Trophoblast cell (in vitro differentiated cells and primary cell): ENCODE results near the gene CAPNS2. TPM values are rescaled to one million over a fixed set of nuclear protein-coding genes. Genes with fewer than 3 reads are reported as not detected.

Source experiments
- DNase-seq, 2 donors: peaks; one replicate each; pipeline ENCODE4 v3.0.0-alpha.2; 2016
- H2AFZ ChIP-seq: 2 replicates; pipeline ENCODE4 v1.6.1; 2013; ENCODE audit warnings: low read length, moderate library complexity, mild to moderate bottlenecking; ENCODE audit not compliant: insufficient read depth, poor library complexity
- H2AK5ac ChIP-seq: 2 replicates; pipeline ENCODE4 v1.6.1; 2013; ENCODE audit warnings: mild to moderate bottlenecking, low read length
- H2BK120ac ChIP-seq: 2 replicates; pipeline ENCODE4 v1.6.1; 2013; ENCODE audit warnings: low read length, mild to moderate bottlenecking, moderate library complexity; ENCODE audit not compliant: insufficient read depth, poor library complexity
- H2BK12ac ChIP-seq: 2 replicates; pipeline ENCODE4 v1.6.1; 2013; ENCODE audit warnings: mild to moderate bottlenecking, low read length, moderate library complexity
- H2BK5ac ChIP-seq: 2 replicates; pipeline ENCODE4 v1.6.1; 2013; ENCODE audit warnings: low read length, low read depth, moderate library complexity, mild to moderate bottlenecking; ENCODE audit not compliant: poor library complexity
- H3K14ac ChIP-seq: 2 replicates; pipeline ENCODE4 v1.6.1; 2013; ENCODE audit warnings: mild to moderate bottlenecking, low read length
- H3K18ac ChIP-seq: 2 replicates; pipeline ENCODE4 v1.6.1; 2013; ENCODE audit warnings: mild to moderate bottlenecking, low read length
- H3K23ac ChIP-seq: 2 replicates; pipeline ENCODE4 v1.6.1; 2013; ENCODE audit warnings: low read length
- H3K27ac ChIP-seq: 2 replicates; pipeline ENCODE4 v1.5.1; 2013; ENCODE audit warnings: low read depth, mild to moderate bottlenecking, inconsistent platforms, low read length, moderate library complexity
- H3K27me3 ChIP-seq: 2 replicates; pipeline ENCODE4 v1.6.1; 2013; ENCODE audit warnings: inconsistent platforms, mild to moderate bottlenecking, low read length, moderate library complexity; ENCODE audit not compliant: insufficient read depth
- H3K36me3 ChIP-seq, 2 experiments: 1 replicate in 1 of 2; 2 replicates in 1 of 2; pipeline ENCODE4 v1.6.1; 2013; ENCODE audit warnings: low read length in 2 of 2, mild to moderate bottlenecking in 2 of 2, moderate library complexity in 1 of 2; ENCODE audit not compliant: insufficient read depth in 2 of 2, control insufficient read depth in 1 of 2
- H3K4ac ChIP-seq: 2 replicates; pipeline ENCODE4 v1.6.1; 2013; ENCODE audit warnings: low read depth, mild to moderate bottlenecking, low read length, moderate library complexity
- H3K4me1 ChIP-seq, 2 experiments: 1 replicate in 1 of 2; 2 replicates in 1 of 2; pipeline ENCODE4 v1.6.1; 2013; ENCODE audit warnings: low read length in 2 of 2, mild to moderate bottlenecking in 2 of 2, moderate library complexity in 1 of 2; ENCODE audit not compliant: insufficient read depth in 2 of 2, control insufficient read depth in 1 of 2
- H3K4me2 ChIP-seq: 2 replicates; pipeline ENCODE4 v1.6.1; 2013; ENCODE audit warnings: inconsistent platforms, mild to moderate bottlenecking, low read length, moderate library complexity
- H3K4me3 ChIP-seq: 2 replicates; pipeline ENCODE4 v1.5.1; 2013; ENCODE audit warnings: mild to moderate bottlenecking, low read depth, low read length, inconsistent platforms
- H3K79me1 ChIP-seq: one replicate; pipeline ENCODE4 v1.6.1; 2013; ENCODE audit warnings: low read length
- H3K79me2 ChIP-seq: 2 replicates; pipeline ENCODE4 v1.6.1; 2013; ENCODE audit warnings: low read length, mild to moderate bottlenecking; ENCODE audit not compliant: control insufficient read depth, insufficient read depth, poor library complexity
- H3K9ac ChIP-seq: 2 replicates; pipeline ENCODE4 v1.6.1; 2013; ENCODE audit warnings: mild to moderate bottlenecking, low read length
- H3K9me3 ChIP-seq: 2 replicates; pipeline ENCODE4 v1.6.1; 2013; ENCODE audit warnings: low read depth, mild to moderate bottlenecking, control low read depth, inconsistent platforms, low read length; ENCODE audit not compliant: insufficient read depth
- H4K12ac ChIP-seq: 2 replicates; pipeline ENCODE4 v1.6.1; 2013; ENCODE audit warnings: low read depth, mild to moderate bottlenecking, low read length, moderate library complexity
- H4K8ac ChIP-seq: 2 replicates; pipeline ENCODE4 v1.6.1; 2013; ENCODE audit warnings: low read depth, mild to moderate bottlenecking, low read length, moderate library complexity
- H4K91ac ChIP-seq: one replicate; pipeline ENCODE4 v1.6.1; 2013; ENCODE audit warnings: low read depth, mild to moderate bottlenecking, low read length, moderate library complexity
- WGBS: extraction: QIAGEN DNeasy Blood & Tissue Kit; methylation state at CpG from one replicate; pipeline ENCODE4 v1.1.7; 2013; ENCODE audit warnings: missing lambda C conversion rate; ENCODE audit not compliant: insufficient read length, insufficient coverage; ENCODE audit errors: extremely low coverage; 5-methylcytosine and 5-hydroxymethylcytosine counted together
- polyA plus RNA-seq: library from polyadenylated mRNA; stranded (reverse); fragments of 200-250 nt; gene quantifications from 2 replicates; pipeline ENCODE4 v1.2.3, GENCODE V29; 2013

The CAPNS2 gene
- 0.50 and 0.78 TPM in 2 replicates for polyA plus RNA-seq

GRCh38 chr16:55566432-55567175 lies at the start of gene CAPNS2:
CAPNS2 (plus strand) TSS chr16:55566684; CDS start chr16:55566757, 73 bp downstream.
- WGBS: no CpG with 5 or more reads among the region's 9 CpGs
- H3K27me3 ChIP-seq: no peaks in the 10 kb centered on the region
- peaks cover 5% of the 10 kb centered on the region for H3K79me1 ChIP-seq

GRCh38 chr16:55521792-55522191 lies 44.7 kb upstream of the CAPNS2 start:
- H2AFZ ChIP-seq: no peak overlapping the region
- no peaks in the 10 kb centered on the region for H3K79me2 ChIP-seq
- no peak overlapping the region for H2BK5ac ChIP-seq
- H3K27me3 ChIP-seq: no peaks in the 10 kb centered on the region
- no peak overlapping the region for H4K12ac ChIP-seq
- no peak overlapping the region for H4K91ac ChIP-seq
- no peak overlapping the region for H3K4ac ChIP-seq
- H3K23ac ChIP-seq: no peak overlapping the region
- H2BK120ac ChIP-seq: no peak overlapping the region
- no peak for DNase-seq
- H2AK5ac ChIP-seq: no peak overlapping the region
- no peaks in the 10 kb centered on the region for H3K79me1 ChIP-seq
- H3K4me1 ChIP-seq: no peaks in the 10 kb centered on the region
- H3K18ac ChIP-seq: no peak overlapping the region
- H3K36me3 ChIP-seq: peaks cover 0 to 1% of the 10 kb centered on the region in 2 experiments
- H3K4me3 ChIP-seq: no peak overlapping the region
- H3K9me3 ChIP-seq: no peaks in the 10 kb centered on the region
- no peak overlapping the region for H4K8ac ChIP-seq
- H3K9ac ChIP-seq: no peak overlapping the region
- no CpG with 5 or more reads among the region's 1 CpG for WGBS
- no peak overlapping the region for H3K4me2 ChIP-seq
- no peak overlapping the region for H2BK12ac ChIP-seq
- no peak overlapping the region for H3K14ac ChIP-seq
- H3K27ac ChIP-seq: no peak overlapping the region

More at GRCh38 chr16:55566432-55567175, at the start of gene CAPNS2:
- H3K4me1 ChIP-seq: peaks cover 3 to 6% of the 10 kb centered on the region in 2 experiments
- H2BK12ac ChIP-seq: no peak within 1 kb of the TSS
- H2BK5ac ChIP-seq: no peak within 1 kb of the TSS
- H3K9me3 ChIP-seq: no peaks in the 10 kb centered on the region
- no peak for DNase-seq
- no peak within 1 kb of the TSS for H3K9ac ChIP-seq
- H3K4ac ChIP-seq: no peak within 1 kb of the TSS
- peaks cover 4 to 11% of the 10 kb centered on the region in 2 experiments for H3K36me3 ChIP-seq
- H2AFZ ChIP-seq: no peak within 1 kb of the TSS
- no peak within 1 kb of the TSS for H3K18ac ChIP-seq
- H3K14ac ChIP-seq: no peak within 1 kb of the TSS
- no peak within 1 kb of the TSS for H3K4me3 ChIP-seq
- H3K79me2 ChIP-seq: no peaks in the 10 kb centered on the region
- H4K12ac ChIP-seq: no peak within 1 kb of the TSS
- no peak within 1 kb of the TSS for H3K27ac ChIP-seq
- H2AK5ac ChIP-seq: no peak within 1 kb of the TSS
- H3K4me2 ChIP-seq: no peak within 1 kb of the TSS
- H4K91ac ChIP-seq: no peak within 1 kb of the TSS
- H2BK120ac ChIP-seq: no peak within 1 kb of the TSS
- H3K23ac ChIP-seq: no peak within 1 kb of the TSS
- H4K8ac ChIP-seq: no peak within 1 kb of the TSS

- Histone ChIP-seq H4K91ac (no peak overlapping the region), H3K4me3 (no peak overlapping the region), H3K27ac (no peak overlapping the region), H3K36me3 (peaks cover 0 to 2% of the 10 kb centered on the region in 2 experiments), H3K4ac (no peak overlapping the region), H3K79me2 (no peaks in the 10 kb centered on the region), H3K9ac (no peak overlapping the region), H3K79me1 (no peaks in the 10 kb centered on the region), H2AFZ (no peak overlapping the region), H4K12ac (no peak overlapping the region), H2BK12ac (no peak overlapping the region), H3K18ac (no peak overlapping the region), H3K14ac (no peak overlapping the region), H3K23ac (no peak overlapping the region), H3K4me1 (no peaks in the 10 kb centered on the region), H3K9me3 (no peaks in the 10 kb centered on the region), H4K8ac (no peak overlapping the region), H2BK120ac (no peak overlapping the region), H3K27me3 (no peaks in the 10 kb centered on the region), H3K4me2 (no peak overlapping the region), H2AK5ac (no peak overlapping the region), H2BK5ac (no peak overlapping the region)
- no CpG with 5 or more reads among the region's 2 CpGs for WGBS
- no peak for DNase-seq
Measured at GRCh38 chr16:55526441-55526840, 40.0 kb upstream of the CAPNS2 start.

GRCh38 chr16:55527885-55528284 lies 38.6 kb upstream of the CAPNS2 start:
- Histone ChIP-seq H3K79me1 (no peaks in the 10 kb centered on the region), H3K18ac (no peak overlapping the region), H3K4me3 (no peak overlapping the region), H3K9ac (no peak overlapping the region), H3K36me3 (peaks cover 0 to 6% of the 10 kb centered on the region in 2 experiments), H4K91ac (no peak overlapping the region), H2BK5ac (no peak overlapping the region), H2BK12ac (no peak overlapping the region), H3K4me2 (no peak overlapping the region), H3K14ac (no peak overlapping the region), H4K12ac (no peak overlapping the region), H3K27ac (no peak overlapping the region), H3K9me3 (no peaks in the 10 kb centered on the region), H3K79me2 (no peaks in the 10 kb centered on the region), H3K27me3 (no peaks in the 10 kb centered on the region), H2AFZ (no peak overlapping the region), H3K23ac (no peak overlapping the region), H2AK5ac (no peak overlapping the region), H3K4me1 (no peaks in the 10 kb centered on the region), H2BK120ac (no peak overlapping the region), H3K4ac (no peak overlapping the region), H4K8ac (no peak overlapping the region)
- DNase-seq: no peak
